Osteoblast (primary cell): Measurements from ENCODE around the gene OR10R2. TPM values are rescaled to one million over a fixed set of nuclear protein-coding genes. Genes with fewer than 3 reads are reported as not detected.

ENCODE experiments used
- DNase-seq: peaks from one replicate; pipeline ENCODE4 v3.0.0; 2011; ENCODE audit warnings: low spot score, mixed read lengths; ENCODE audit not compliant: insufficient read length; ENCODE audit errors: missing footprints
- H2AFZ ChIP-seq: 2 replicates; pipeline ENCODE4 v1.6.0; 2011; ENCODE audit warnings: mild to moderate bottlenecking, low read length
- H3K27ac ChIP-seq: 2 replicates; pipeline ENCODE4 v1.5.1; 2011; ENCODE audit warnings: mild to moderate bottlenecking, low read depth, low read length, moderate library complexity
- H3K27me3 ChIP-seq: 2 replicates; pipeline ENCODE4 v1.6.0; 2012; ENCODE audit warnings: mild to moderate bottlenecking, control low read depth, inconsistent platforms, low read length, moderate library complexity; ENCODE audit not compliant: insufficient read depth
- H3K36me3 ChIP-seq: 2 replicates; pipeline ENCODE4 v1.5.1; 2011; ENCODE audit warnings: mild to moderate bottlenecking, low read length, control low read depth, moderate library complexity; ENCODE audit not compliant: insufficient read depth
- H3K4me1 ChIP-seq: 2 replicates; pipeline ENCODE4 v1.5.1; 2011; ENCODE audit warnings: mild to moderate bottlenecking, low read length, control low read depth, moderate library complexity; ENCODE audit not compliant: insufficient read depth
- H3K4me2 ChIP-seq: 2 replicates; pipeline ENCODE4 v1.6.0; 2011; ENCODE audit warnings: mild to moderate bottlenecking, low read length; ENCODE audit not compliant: insufficient read depth
- H3K4me3 ChIP-seq: fragments of 200-600 bp; sonication (generic); 3 replicates; pipeline ENCODE4 v1.5.1; 2012; ENCODE audit warnings: mild to moderate bottlenecking, low read length, inconsistent platforms; ENCODE audit not compliant: insufficient read depth
- H3K79me2 ChIP-seq: 2 replicates; pipeline ENCODE4 v1.6.0; 2012; ENCODE audit warnings: mild to moderate bottlenecking, low read length, control low read depth, inconsistent platforms; ENCODE audit not compliant: insufficient read depth
- H3K9me3 ChIP-seq: 2 replicates; pipeline ENCODE4 v1.5.1; 2011; ENCODE audit warnings: low read depth, low read length, control low read depth
- H4K20me1 ChIP-seq: 2 replicates; pipeline ENCODE4 v1.6.0; 2012; ENCODE audit warnings: mild to moderate bottlenecking, low read length, control low read depth; ENCODE audit not compliant: insufficient read depth
- CTCF ChIP-seq: IDR thresholded peaks from 2 replicates; pipeline ENCODE4 v1.5.1; 2011; ENCODE audit warnings: mild to moderate bottlenecking, low read depth, low read length, moderate library complexity; ENCODE audit errors: extremely low read depth
- total RNA-seq: library from RNA; depleted of rRNA; stranded (reverse); fragments of >200 nt; gene quantifications from 2 replicates; pipeline ENCODE4 v1.2.3, GENCODE V29; 2012

Gene OR10R2
- total RNA-seq, 1 donor, result not detected

- no peak overlapping the region for H3K27ac ChIP-seq
- H3K9me3 ChIP-seq, result no peaks in the 10 kb centered on the region
- TF ChIP-seq CTCF, result no peak
- H2AFZ ChIP-seq, result no peak overlapping the region
- H3K36me3 ChIP-seq, result no peaks in the 10 kb centered on the region
- no peaks in the 10 kb centered on the region for H3K4me1 ChIP-seq
- H3K4me3 ChIP-seq, result no peak overlapping the region
- no peak for DNase-seq
- no peaks in the 10 kb centered on the region for H3K79me2 ChIP-seq
- H3K27me3 ChIP-seq, result no peaks in the 10 kb centered on the region
- no peaks in the 10 kb centered on the region for H4K20me1 ChIP-seq
- no peak overlapping the region for H3K4me2 ChIP-seq
These were observed 35.5 kb downstream of the OR10R2 start for GRCh38 chr1:158507511-158507910.

- no peak for DNase-seq
- no peaks in the 10 kb centered on the region for H3K4me1 ChIP-seq
- TF ChIP-seq CTCF, result no peak
- no peaks in the 10 kb centered on the region for H3K9me3 ChIP-seq
- no peak overlapping the region for H3K27ac ChIP-seq
- no peak overlapping the region for H2AFZ ChIP-seq
- no peaks in the 10 kb centered on the region for H3K36me3 ChIP-seq
- no peaks in the 10 kb centered on the region for H4K20me1 ChIP-seq
- no peak overlapping the region for H3K4me3 ChIP-seq
- no peak overlapping the region for H3K4me2 ChIP-seq
- no peaks in the 10 kb centered on the region for H3K79me2 ChIP-seq
- H3K27me3 ChIP-seq, result no peaks in the 10 kb centered on the region
These were observed 37.6 kb downstream of the OR10R2 start for GRCh38 chr1:158509471-158510156.

GRCh38 chr1:158516966-158517365 is 44.9 kb downstream of the OR10R2 start:
- Histone ChIP-seq H2AFZ (no peak overlapping the region), H3K9me3 (no peaks in the 10 kb centered on the region), H3K4me1 (no peaks in the 10 kb centered on the region), H3K36me3 (no peaks in the 10 kb centered on the region), H3K27me3 (no peaks in the 10 kb centered on the region), H3K27ac (no peak overlapping the region), H3K79me2 (no peaks in the 10 kb centered on the region), H3K4me3 (no peak overlapping the region), H4K20me1 (no peaks in the 10 kb centered on the region), H3K4me2 (no peak overlapping the region)
- DNase-seq, result no peak
- no peak for TF ChIP-seq CTCF

GRCh38 chr1:158520021-158520420 is 48.0 kb downstream of the OR10R2 start:
- Histone ChIP-seq H4K20me1 (no peaks in the 10 kb centered on the region), H3K27ac (no peak overlapping the region), H3K9me3 (no peaks in the 10 kb centered on the region), H3K79me2 (no peaks in the 10 kb centered on the region), H3K4me1 (no peaks in the 10 kb centered on the region), H3K4me2 (no peak overlapping the region), H3K4me3 (no peak overlapping the region), H3K36me3 (no peaks in the 10 kb centered on the region), H2AFZ (no peak overlapping the region), H3K27me3 (no peaks in the 10 kb centered on the region)
- peak; percentile 50 for DNase-seq
- no peak for TF ChIP-seq CTCF
